Measurements from ENCODE around the gene NRM. TPM values are rescaled to one million over a fixed set of nuclear protein-coding genes. Genes with fewer than 3 reads are reported as not detected.

NRM gene
- total RNA-seq, 1 donor from 2014 or later: 17.8 TPM

DNA sequence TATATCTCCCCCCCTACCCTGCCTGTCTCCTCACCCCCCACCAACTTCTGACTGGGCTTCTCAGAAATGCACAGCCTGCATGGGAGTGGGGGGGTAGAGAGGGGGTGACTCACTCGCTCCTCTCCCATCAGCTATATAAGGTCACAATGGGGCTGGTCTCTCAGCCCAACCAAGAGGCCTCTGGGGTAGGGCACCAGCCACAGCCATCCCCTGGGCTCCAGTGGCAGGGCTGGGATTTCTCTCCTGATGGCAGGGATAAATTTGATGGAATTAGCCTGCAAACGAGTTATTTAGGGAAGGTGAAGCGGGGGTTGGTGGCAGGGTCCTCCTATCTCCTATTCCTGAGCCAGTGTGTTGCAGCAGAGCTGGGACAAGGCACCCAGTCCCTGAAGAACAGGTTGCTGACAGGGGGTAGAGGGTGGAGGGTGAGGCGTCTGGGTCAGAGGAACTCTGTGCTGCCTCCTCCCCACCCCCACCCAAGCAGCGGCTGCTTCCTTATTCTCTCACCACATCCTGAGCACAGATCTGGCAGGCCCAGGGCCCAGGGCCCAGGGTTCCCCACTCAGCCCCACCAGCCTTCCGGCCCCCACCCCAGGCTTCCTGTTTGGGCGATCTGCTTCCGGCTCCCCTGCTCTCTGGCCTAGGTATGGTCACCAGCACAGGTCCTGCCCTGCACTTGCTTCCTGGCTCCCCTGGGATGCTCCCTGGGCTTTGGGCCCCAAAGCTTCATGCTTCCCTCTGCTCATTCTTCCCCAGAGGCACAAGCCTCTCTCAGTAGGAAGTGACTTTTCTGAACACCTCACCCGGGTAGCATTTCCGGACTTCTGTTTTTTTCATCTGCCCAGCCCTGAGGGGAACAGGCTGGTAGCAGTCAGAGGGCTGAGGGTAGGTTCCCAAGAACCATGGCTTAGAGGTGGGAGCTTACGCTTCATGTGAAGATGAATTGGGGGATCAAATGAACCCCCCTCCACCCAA is 8.4 kb downstream of the NRM start:
- TF ChIP-seq, protein P1, sequence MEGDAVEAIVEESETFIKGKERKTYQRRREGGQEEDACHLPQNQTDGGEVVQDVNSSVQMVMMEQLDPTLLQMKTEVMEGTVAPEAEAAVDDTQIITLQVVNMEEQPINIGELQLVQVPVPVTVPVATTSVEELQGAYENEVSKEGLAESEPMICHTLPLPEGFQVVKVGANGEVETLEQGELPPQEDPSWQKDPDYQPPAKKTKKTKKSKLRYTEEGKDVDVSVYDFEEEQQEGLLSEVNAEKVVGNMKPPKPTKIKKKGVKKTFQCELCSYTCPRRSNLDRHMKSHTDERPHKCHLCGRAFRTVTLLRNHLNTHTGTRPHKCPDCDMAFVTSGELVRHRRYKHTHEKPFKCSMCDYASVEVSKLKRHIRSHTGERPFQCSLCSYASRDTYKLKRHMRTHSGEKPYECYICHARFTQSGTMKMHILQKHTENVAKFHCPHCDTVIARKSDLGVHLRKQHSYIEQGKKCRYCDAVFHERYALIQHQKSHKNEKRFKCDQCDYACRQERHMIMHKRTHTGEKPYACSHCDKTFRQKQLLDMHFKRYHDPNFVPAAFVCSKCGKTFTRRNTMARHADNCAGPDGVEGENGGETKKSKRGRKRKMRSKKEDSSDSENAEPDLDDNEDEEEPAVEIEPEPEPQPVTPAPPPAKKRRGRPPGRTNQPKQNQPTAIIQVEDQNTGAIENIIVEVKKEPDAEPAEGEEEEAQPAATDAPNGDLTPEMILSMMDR (IDR thresholded peaks at IDR 0.05): no peak
- Mint-ChIP-seq H3K9me3 (no peaks in the 10 kb centered on the region), H3K27me3 (no peaks in the 10 kb centered on the region), H3K4me3 (peak overlapping the region; percentile 92), H3K4me1 (peaks cover 72% of the 10 kb centered on the region), H3K27ac (peak overlapping the region; percentile 99), H3K36me3 (ENCODE audit: low read depth) (peaks cover 69% of the 10 kb centered on the region)
- intact Hi-C loops (cut with micrococcal nuclease): loop anchor here (1.0 to 10.0 kb wide), 7 partner anchors 9 to 882 kb away; partner anchors contain the start of genes DHX16, GTF2H4, MDC1 and MRPS18B
- ChIA-PET POLR2A (interaction anchor here (0.6 to 15.3 kb wide), 14 partner anchors 7 to 229 kb away, joined by 3 to 697 read pairs (median 7); partner anchors contain the start of genes DHX16, MDC1, MRPS18B and NRM), CTCF (interaction anchor here (2.1 to 15.7 kb wide), 3 partner anchors 7 to 46 kb away, joined by 7 to 576 read pairs (median 58); partner anchors contain the start of genes MDC1, NRM and TUBB)
- DNase-seq (peak; percentile 80), ATAC-seq (ENCODE audit: low read depth) (peak; percentile 59)

DNA sequence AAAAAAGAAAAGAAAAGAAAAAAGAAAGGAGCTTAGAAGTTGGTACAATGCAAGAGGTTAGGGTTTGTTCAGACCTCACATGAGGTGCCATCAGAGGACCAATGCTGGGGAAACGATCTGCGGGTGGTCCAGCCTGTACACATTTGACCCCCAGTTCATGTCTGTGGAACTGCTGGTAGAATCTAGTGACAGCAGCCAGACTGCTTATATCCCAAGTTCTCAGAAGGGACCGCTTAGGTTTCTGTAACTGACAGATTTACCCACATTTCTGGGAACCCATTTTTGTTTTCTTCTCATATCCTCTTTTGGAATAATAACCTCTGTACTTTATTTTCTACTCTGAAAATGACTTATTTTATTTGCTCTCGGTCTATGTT is 9.0 kb downstream of the NRM start:
- peaks cover 74% of the 10 kb centered on the region for H3K36me3 Mint-ChIP-seq (ENCODE audit: low read depth)
- H3K4me1 Mint-ChIP-seq: peaks cover 69% of the 10 kb centered on the region

DNA sequence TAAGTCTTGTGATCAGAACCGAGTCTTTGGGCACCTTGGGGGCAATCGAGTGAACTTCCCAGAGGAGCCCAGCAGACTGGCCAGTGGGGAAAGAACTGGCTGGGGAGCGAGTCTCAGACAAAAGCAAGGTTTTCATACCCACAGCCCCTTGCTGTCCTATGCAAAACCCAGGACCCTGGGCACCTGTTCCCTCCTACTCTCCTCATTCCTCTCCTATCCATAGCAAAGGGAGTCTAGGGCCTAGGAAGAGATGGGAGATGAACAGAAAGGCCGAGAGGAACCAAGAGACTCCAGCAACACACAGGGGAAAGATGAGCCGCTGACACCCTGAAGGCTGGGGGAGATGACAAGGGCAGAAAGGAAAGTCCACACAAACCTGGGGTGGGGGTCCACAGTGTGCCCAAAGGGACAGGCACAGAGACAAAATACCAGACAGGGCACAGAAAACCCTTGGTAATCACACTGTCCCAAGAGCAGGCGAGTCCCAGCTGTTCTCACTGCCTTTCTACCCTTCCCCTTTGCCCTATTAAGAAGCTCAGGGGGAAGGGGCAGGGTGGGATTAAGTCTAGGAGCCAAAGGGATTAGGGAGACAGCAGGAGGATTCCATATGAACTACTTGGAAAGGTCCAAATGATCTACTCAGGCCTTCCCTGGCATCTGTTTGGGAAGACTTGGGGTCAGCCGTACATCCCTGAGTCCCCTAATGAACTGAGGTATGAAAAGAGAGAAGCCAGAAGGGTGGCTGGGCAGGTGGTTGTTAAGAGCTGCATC is 10.8 kb downstream of the NRM start:
- Mint-ChIP-seq H3K36me3 (ENCODE audit: low read depth) (peaks cover 71% of the 10 kb centered on the region), H3K4me1 (peaks cover 64% of the 10 kb centered on the region), H3K4me3 (peak overlapping the region; percentile 92), H3K9me3 (no peaks in the 10 kb centered on the region), H3K27ac (peak overlapping the region; percentile 99), H3K27me3 (no peaks in the 10 kb centered on the region)
- TF ChIP-seq, protein P1 (IDR thresholded peaks at IDR 0.05): no peak
- no peak for ATAC-seq (ENCODE audit: low read depth)
- POLR2A ChIA-PET: interaction anchor here (0.7 to 15.3 kb wide), 6 partner anchors 8 to 123 kb away, joined by 4 to 697 read pairs (median 16); partner anchors contain the start of genes MDC1, MRPS18B, PPP1R10 and PRR3
- CTCF ChIA-PET: interaction anchor here (0.8 to 15.7 kb wide), 8 partner anchors 10 to 408 kb away, joined by 3 to 576 read pairs (median 8); partner anchors contain the start of genes MDC1, NRM and TUBB
- intact Hi-C loops (cut with micrococcal nuclease): loop anchor here (1.0 to 10.0 kb wide), 5 partner anchors 42 to 885 kb away; partner anchors contain the start of genes GTF2H4 and TRIM26
- DNase-seq: no peak

More for the DNA sequence above, 9.0 kb downstream of the NRM start:
- Mint-ChIP-seq H3K4me3 (peak overlapping the region; percentile 92), H3K27me3 (no peaks in the 10 kb centered on the region), H3K27ac (peak overlapping the region; percentile 99), H3K9me3 (no peaks in the 10 kb centered on the region)
- intact Hi-C loops (cut with micrococcal nuclease): loop anchor here (1.0 to 10.0 kb wide), 7 partner anchors 8 to 883 kb away; partner anchors contain the start of genes DHX16, GTF2H4, MDC1 and MRPS18B
- ATAC-seq (ENCODE audit: low read depth) (no peak), DNase-seq (no peak)
- ChIA-PET CTCF (interaction anchor here (2.1 to 15.7 kb wide), 3 partner anchors 8 to 47 kb away, joined by 7 to 576 read pairs (median 58); partner anchors contain the start of genes MDC1, NRM and TUBB), POLR2A (interaction anchor here (1.0 to 15.3 kb wide), 11 partner anchors 8 to 228 kb away, joined by 3 to 697 read pairs (median 5); partner anchors contain the start of genes DHX16, MDC1, MRPS18B and NRM)
- TF ChIP-seq, protein P1 (IDR thresholded peaks at IDR 0.05): no peak

DNA sequence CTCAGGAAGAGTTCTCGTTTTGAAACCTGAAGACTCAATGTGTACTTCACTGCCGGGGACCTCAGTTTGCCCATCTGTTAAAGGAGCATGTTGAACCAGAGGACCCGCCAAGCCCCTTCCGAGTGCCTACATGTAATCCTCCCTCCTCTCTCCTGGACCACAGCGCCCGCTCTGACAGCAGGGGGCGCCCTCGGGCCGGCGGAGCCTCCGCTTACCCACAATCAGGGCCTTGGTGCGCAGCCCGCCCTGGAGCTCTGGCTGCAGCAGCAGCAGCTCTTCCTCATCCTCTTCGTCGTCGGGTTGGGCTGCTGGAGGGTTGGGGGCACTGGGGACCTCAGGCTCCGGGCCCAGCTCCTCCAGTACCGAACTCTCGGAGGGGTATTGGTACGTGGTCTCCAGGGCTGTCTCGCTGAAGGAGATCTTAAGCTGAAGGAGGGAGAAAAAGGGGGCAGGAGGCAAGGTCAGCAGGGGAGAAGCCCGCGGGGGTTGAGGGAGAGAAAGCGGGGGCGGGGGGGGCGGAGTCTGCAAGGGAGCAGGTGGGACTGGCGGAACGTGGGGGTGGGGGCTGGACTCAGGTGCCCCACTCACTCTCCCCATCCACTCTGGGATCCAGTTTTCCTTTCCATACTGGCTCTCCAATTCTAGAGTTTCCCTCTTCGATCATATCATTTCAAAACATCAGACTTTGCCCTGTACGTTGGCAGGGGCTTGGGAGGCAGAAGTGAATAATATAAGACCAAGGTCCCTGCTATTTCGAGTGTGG is 11.6 kb downstream of the NRM start:
- peak; percentile 94 for DNase-seq
- no peaks in the 10 kb centered on the region for H3K27me3 Mint-ChIP-seq
- intact Hi-C loops (cut with micrococcal nuclease): loop anchor here (1.0 to 10.0 kb wide), 2 partner anchors 43 to 224 kb away; no protein-coding TSS in a partner anchor
- ATAC-seq (ENCODE audit: low read depth): peak; percentile 33
- H3K4me1 Mint-ChIP-seq: peaks cover 62% of the 10 kb centered on the region
- H3K27ac Mint-ChIP-seq: peak overlapping the region; percentile 99
- TF ChIP-seq, protein P1 (IDR thresholded peaks at IDR 0.05): peak; percentile 73
- peak overlapping the region; percentile 92 for H3K4me3 Mint-ChIP-seq
- ChIA-PET POLR2A (interaction anchor here (0.6 to 15.3 kb wide), 12 partner anchors 9 to 166 kb away, joined by 3 to 697 read pairs (median 4); partner anchors contain the start of genes GNL1, MDC1, MRPS18B and NRM), CTCF (interaction anchor here (0.6 to 15.7 kb wide), 20 partner anchors 10 to 408 kb away, joined by 3 to 576 read pairs (median 4); partner anchors contain the start of genes C6orf136, FLOT1, MDC1 and NRM)
- H3K36me3 Mint-ChIP-seq (ENCODE audit: low read depth): peaks cover 67% of the 10 kb centered on the region
- H3K9me3 Mint-ChIP-seq: no peaks in the 10 kb centered on the region

Data from activated B cell treated with CpG ODN at 0.5 μM for 24 hours (primary cell).